CD4-positive, alpha-beta T cell (primary cell): Measurements from ENCODE around the gene RPL27A. TPM values are rescaled to one million over a fixed set of nuclear protein-coding genes. Genes with fewer than 3 reads are reported as not detected.
"Not testable (repeated sequence)": the region's sequence is repeated elsewhere in the genome, so short reads cannot be mapped to it uniquely, and the experiment has no call there.

Source experiments
- ATAC-seq: fragments of 200-7000 bp; cut with Tn5 transposase; one replicate; pipeline ENCODE4 v1.10.0; 2022; ENCODE audit warnings: mild to moderate bottlenecking; ENCODE audit not compliant: poor library complexity
- CTCF ChIA-PET: fragments of 350-600 bp; sonication (Branson Sonifier 250); formaldehyde crosslinking; loops from one replicate; lab custom pipeline; 2021; ENCODE audit warnings: antibody characterized with exemption, inconsistent platforms; lab: Charles Lee
- POLR2A ChIA-PET: fragments of 350-600 bp; sonication (Branson Sonifier 250); formaldehyde crosslinking; loops from one replicate; lab custom pipeline; 2021; ENCODE audit warnings: antibody characterized with exemption, inconsistent platforms; lab: Charles Lee
- DNase-seq, 14 experiments: peaks; one replicate each; pipeline ENCODE4 v3.0.0-alpha.2; 2013 to 2020; ENCODE audit warnings: mixed read lengths in 2 of 14
- H3K27ac ChIP-seq, 2 donors: one replicate each; pipeline versions ENCODE4 v1.5.1 to v1.7.0; 2013; ENCODE audit warnings: low read length in 2 of 2, low read depth in 1 of 2, mild to moderate bottlenecking in 1 of 2
- H3K27me3 ChIP-seq, 2 experiments: 1 replicate in 1 of 2; 2 replicates in 1 of 2; pipeline versions ENCODE4 v1.6.1 to v1.7.0; 2013; ENCODE audit warnings: low read length in 2 of 2, control low read depth in 1 of 2, mild to moderate bottlenecking in 1 of 2, moderate library complexity in 1 of 2; ENCODE audit not compliant: insufficient read depth in 2 of 2, control insufficient read depth in 1 of 2
- H3K36me3 ChIP-seq: one replicate; pipeline ENCODE4 v1.6.1; 2013; ENCODE audit warnings: low read length, control low read depth; ENCODE audit not compliant: insufficient read depth
- H3K4me1 ChIP-seq: one replicate; pipeline ENCODE4 v1.6.1; 2013; ENCODE audit warnings: low read length, control low read depth; ENCODE audit not compliant: insufficient read depth
- H3K4me3 ChIP-seq: one replicate; pipeline ENCODE4 v1.5.1; 2013; ENCODE audit warnings: mild to moderate bottlenecking, low read length, moderate library complexity
- H3K9me3 ChIP-seq, 2 experiments: 1 replicate in 1 of 2; 2 replicates in 1 of 2; pipeline versions ENCODE4 v1.6.1 to v1.7.0; 2013; ENCODE audit warnings: low read length in 2 of 2, mild to moderate bottlenecking in 2 of 2, control low read depth in 1 of 2, moderate library complexity in 1 of 2; ENCODE audit not compliant: control insufficient read depth in 1 of 2, insufficient read depth in 1 of 2
- H3K27ac Mint-ChIP-seq: one replicate; pipeline ENCODE4 v1.8.0; 2020; ENCODE audit warnings: mixed read lengths
- H3K27me3 Mint-ChIP-seq: one replicate; pipeline ENCODE4 v1.8.0; 2021; ENCODE audit warnings: mixed read lengths
- H3K36me3 Mint-ChIP-seq: one replicate; pipeline ENCODE4 v1.8.0; 2021; ENCODE audit warnings: low read depth, mixed read lengths
- H3K4me1 Mint-ChIP-seq: one replicate; pipeline ENCODE4 v1.8.0; 2021; ENCODE audit warnings: low read depth, mixed read lengths
- H3K4me3 Mint-ChIP-seq: one replicate; pipeline ENCODE4 v1.8.0; 2020; ENCODE audit warnings: mild to moderate bottlenecking, mixed read lengths
- H3K9me3 Mint-ChIP-seq: one replicate; pipeline ENCODE4 v1.8.0; 2020; ENCODE audit warnings: mixed read lengths
- CTCF ChIP-seq: fragments of 200-600 bp; IDR thresholded peaks from one replicate; pipeline ENCODE4 v1.8.0; 2022; ENCODE audit warnings: antibody characterized with exemption, mild to moderate bottlenecking
- intact Hi-C, 2 experiments: fragments of 100-400 bp; cut with DNase I in 1 of 2; cut with micrococcal nuclease in 1 of 2; formaldehyde crosslinking; loops; one replicate each; pipeline versions ENCODE4 v1.15.1 to v1.9.0; 2023 to 2025; cut with DNase I, micrococcal nuclease
- total RNA-seq, 174 experiments: library from RNA in 2 of 174; stranded (reverse) in 2 of 174; gene quantifications; one replicate each; pipeline ENCODE4 v1.2.3 and lab custom pipeline; 2021 to 2026

The RPL27A gene
- total RNA-seq, 2 experiments from 2014 or later: 1,667 to 1,721 TPM

- no peaks in the 10 kb centered on the region for H3K27me3 Mint-ChIP-seq
- no peaks in the 10 kb centered on the region for H3K9me3 Mint-ChIP-seq
- H3K27ac Mint-ChIP-seq: no peak overlapping the region
These were observed 21.4 kb upstream of the RPL27A start for GRCh38 chr11:8661001-8661795.

GRCh38 chr11:8665222-8665621 is 17.4 kb upstream of the RPL27A start:
- no peak for ATAC-seq
- ChIA-PET POLR2A (no interaction called here), CTCF (interaction anchor here (1.0 kb wide), 1 partner anchor 11 kb away, joined by 3 read pairs; no protein-coding TSS in a partner anchor)
- no peaks in the 10 kb centered on the region for H3K9me3 Mint-ChIP-seq
- no peak overlapping the region for H3K4me3 ChIP-seq
- no peaks in the 10 kb centered on the region for H3K4me1 Mint-ChIP-seq
- no peaks in the 10 kb centered on the region for H3K27me3 Mint-ChIP-seq
- H3K4me3 Mint-ChIP-seq: no peak overlapping the region
- TF ChIP-seq CTCF: no peak
- H3K27ac ChIP-seq: no peak overlapping the region
- no peak overlapping the region for H3K27ac Mint-ChIP-seq
- H3K36me3 Mint-ChIP-seq: peaks cover 29% of the 10 kb centered on the region
- no peaks in the 10 kb centered on the region for H3K4me1 ChIP-seq
- H3K9me3 ChIP-seq: no peaks in the 10 kb centered on the region
- intact Hi-C loops: no loop called here
- H3K36me3 ChIP-seq: peaks cover 11% of the 10 kb centered on the region
- H3K27me3 ChIP-seq: no peaks in the 10 kb centered on the region
- DNase-seq: no peak

More at GRCh38 chr11:8661001-8661795, 21.4 kb upstream of the RPL27A start:
- no peak overlapping the region for H3K4me3 ChIP-seq
- no peak for DNase-seq
- Mint-ChIP-seq H3K4me3 (no peak overlapping the region), H3K4me1 (no peaks in the 10 kb centered on the region), H3K36me3 (peaks cover 1% of the 10 kb centered on the region)
- no peaks in the 10 kb centered on the region for H3K4me1 ChIP-seq
- TF ChIP-seq CTCF: no peak
- intact Hi-C loops: no loop called here
- H3K9me3 ChIP-seq: no peaks in the 10 kb centered on the region
- POLR2A ChIA-PET: no interaction called here
- peaks cover 2% of the 10 kb centered on the region for H3K36me3 ChIP-seq
- ATAC-seq: no peak
- no peak overlapping the region for H3K27ac ChIP-seq
- H3K27me3 ChIP-seq: no peaks in the 10 kb centered on the region
- CTCF ChIA-PET: no interaction called here

- H3K9me3 Mint-ChIP-seq, CTCF ChIA-PET, H3K4me3 ChIP-seq, ATAC-seq, H3K4me3 Mint-ChIP-seq, H3K4me1 Mint-ChIP-seq, H3K27ac Mint-ChIP-seq, H3K9me3 ChIP-seq, H3K27me3 ChIP-seq, H3K27me3 Mint-ChIP-seq, POLR2A ChIA-PET, DNase-seq, intact Hi-C loops, H3K27ac ChIP-seq, H3K4me1 ChIP-seq: not testable (repeated sequence)
- H3K36me3 ChIP-seq: peaks cover 22% of the 10 kb centered on the region
- peaks cover 59% of the 10 kb centered on the region for H3K36me3 Mint-ChIP-seq
These were observed 12.5 kb upstream of the RPL27A start for GRCh38 chr11:8670081-8670480.
